OCI-LY7 (cell line): Measurements from ENCODE around the gene NOD1. TPM values are rescaled to one million over a fixed set of nuclear protein-coding genes. Genes with fewer than 3 reads are reported as not detected.

Source experiments
- BruUV-seq: library from RNA; stranded (reverse); fragments of 400-500 nt; replicated peaks from 2 replicates; lab custom pipeline; 2021; lab: Mats Ljungman, UMichigan
- CTCF ChIA-PET: fragments of 300-600 bp; sonication (Branson Sonifier 250); formaldehyde crosslinking; loops from one replicate; lab custom pipeline; 2022; ENCODE audit warnings: antibody characterized with exemption; ENCODE audit not compliant: unreplicated experiment; lab: Charles Lee
- POLR2A ChIA-PET: fragments of 300-600 bp; sonication (Branson Sonifier 250); formaldehyde crosslinking; loops from one replicate; lab custom pipeline; 2022; ENCODE audit warnings: antibody characterized with exemption; lab: Charles Lee
- DNase-seq: peaks from one replicate; pipeline ENCODE4 v3.0.0-alpha.2; 2015; ENCODE audit warnings: low spot score
- H2AFZ ChIP-seq: fragments of 200-600 bp; sonication (generic), shearing (Covaris generic); 2 replicates; pipeline ENCODE4 v1.6.1; 2014; ENCODE audit warnings: mild to moderate bottlenecking, antibody characterized with exemption, low read length, moderate library complexity
- H3K27ac ChIP-seq: fragments of 200-600 bp; sonication (generic); 2 replicates; pipeline ENCODE4 v1.5.1; 2014; ENCODE audit warnings: mixed run types, low read depth, mild to moderate bottlenecking, moderate library complexity, low read length, inconsistent platforms; ENCODE audit not compliant: poor library complexity, severe bottlenecking
- H3K36me3 ChIP-seq: fragments of 200-600 bp; sonication (generic); 2 replicates; pipeline ENCODE4 v1.6.1; 2014; ENCODE audit warnings: mild to moderate bottlenecking, antibody characterized with exemption, low read length, moderate library complexity, mixed read lengths; ENCODE audit not compliant: insufficient read depth
- H3K4me1 ChIP-seq: fragments of 200-600 bp; sonication (generic); 2 replicates; pipeline ENCODE4 v1.5.1; 2014; ENCODE audit warnings: mild to moderate bottlenecking, low read length; ENCODE audit not compliant: insufficient read depth, poor library complexity, severe bottlenecking
- H3K4me2 ChIP-seq: fragments of 200-600 bp; sonication (generic); 2 replicates; pipeline ENCODE4 v1.6.1; 2014; ENCODE audit warnings: mild to moderate bottlenecking, low read length
- H3K4me3 ChIP-seq: fragments of 200-600 bp; sonication (generic); 2 replicates; pipeline ENCODE4 v1.5.1; 2014; ENCODE audit warnings: mild to moderate bottlenecking, low read depth, low read length; ENCODE audit not compliant: poor library complexity, severe bottlenecking
- H3K79me2 ChIP-seq: fragments of 200-600 bp; sonication (generic); 2 replicates; pipeline ENCODE4 v1.6.1; 2016; ENCODE audit warnings: low read depth, mild to moderate bottlenecking, low read length, moderate library complexity, mixed read lengths; ENCODE audit not compliant: insufficient read depth
- H3K9me2 ChIP-seq: fragments of 200-600 bp; sonication (generic); 2 replicates; pipeline ENCODE4 v1.6.1; 2016; ENCODE audit warnings: mild to moderate bottlenecking, low read length, mixed read lengths; ENCODE audit not compliant: insufficient read depth
- H3K9me3 ChIP-seq: fragments of 200-600 bp; sonication (generic); 2 replicates; pipeline ENCODE4 v1.6.1; 2014; ENCODE audit warnings: mild to moderate bottlenecking, mixed run types, low read length, mixed read lengths
- H4K20me1 ChIP-seq: fragments of 200-600 bp; sonication (generic); 2 replicates; pipeline ENCODE4 v1.6.1; 2014; ENCODE audit warnings: mild to moderate bottlenecking, antibody characterized with exemption, low read length, moderate library complexity, mixed read lengths; ENCODE audit not compliant: insufficient read depth
- CTCF ChIP-seq: fragments of 200-600 bp; sonication (generic); conservative IDR thresholded peaks from 2 replicates; pipeline ENCODE4 v1.5.1; 2014; ENCODE audit warnings: mild to moderate bottlenecking, antibody characterized with exemption, low read length, moderate library complexity, mixed read lengths
- EZH2phosphoT487 ChIP-seq: fragments of 200-600 bp; sonication (generic); IDR thresholded peaks from 2 replicates; pipeline ENCODE4 v1.6.1; 2018; ENCODE audit warnings: low read depth, borderline replicate concordance, mild to moderate bottlenecking, mixed run types, antibody characterized with exemption, low read length, moderate library complexity, mixed read lengths
- intact Hi-C: fragments of 100-400 bp; cut with micrococcal nuclease; formaldehyde crosslinking; loops from one replicate; pipeline ENCODE4 v1.10.0; 2022; ENCODE audit not compliant: unreplicated experiment
- total RNA-seq, 2 experiments: library from RNA; depleted of rRNA in 1 of 2; stranded (reverse); fragments of >200 nt in 1 of 2; shearing (Covaris generic) in 1 of 2; gene quantifications; 2 replicates each; pipeline ENCODE4 v1.2.3, GENCODE V29; 2014 to 2022

NOD1 gene
- total RNA-seq, 2 experiments from 2014 or later: 8.4 to 10.3 TPM

DNA sequence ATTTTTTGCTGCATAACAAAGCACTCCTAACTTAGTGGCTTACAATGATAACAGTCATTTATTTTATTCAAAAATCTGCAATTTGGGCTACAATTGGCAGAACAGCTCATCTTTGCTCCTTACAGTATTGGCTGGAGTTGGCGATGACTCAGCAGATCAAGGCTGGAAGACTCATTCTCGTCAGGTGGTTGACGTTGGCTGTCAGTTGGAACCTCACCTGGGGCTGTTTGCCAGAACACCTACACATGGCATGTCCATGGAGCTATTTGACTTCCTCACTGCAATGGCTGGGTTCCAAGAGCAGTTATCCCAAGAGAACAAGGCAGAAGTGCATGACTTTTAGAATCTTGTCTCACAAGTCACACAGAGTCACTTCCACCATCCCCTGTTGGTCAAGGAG lies 75.1 kb downstream of the NOD1 start:
- no peak overlapping the region for H3K27ac ChIP-seq

DNA sequence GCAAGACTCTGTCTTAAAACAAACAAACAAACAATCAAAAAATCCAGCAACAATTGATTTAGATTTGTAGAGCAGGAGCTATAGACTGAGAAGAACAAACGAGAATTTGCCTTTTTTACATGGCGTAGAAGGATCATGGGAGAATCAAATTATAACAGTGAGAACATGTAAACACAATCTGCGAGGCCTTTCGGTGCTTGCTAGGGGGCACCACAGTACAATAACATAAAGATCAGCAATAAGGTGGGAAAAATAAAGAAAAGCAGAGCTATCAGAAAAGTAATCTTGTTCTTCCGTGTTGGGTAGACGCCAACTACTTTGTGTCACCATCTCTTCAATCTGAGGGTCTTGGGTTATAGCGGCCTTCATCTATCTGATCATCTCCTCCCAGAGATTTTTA lies 82.2 kb downstream of the NOD1 start:
- intact Hi-C loops: loop anchor here (1.0 to 5.0 kb wide), 2 partner anchors 51 to 168 kb away; no protein-coding TSS in a partner anchor
- CTCF ChIA-PET: interaction anchor here (0.6 to 1.2 kb wide), 3 partner anchors 15 to 121 kb away, joined by 3 to 5 read pairs (median 3); no protein-coding TSS in a partner anchor
- POLR2A ChIA-PET: interaction anchor here (0.6 to 1.9 kb wide), 7 partner anchors 8 to 211 kb away, joined by 3 to 5 read pairs (median 3); no protein-coding TSS in a partner anchor

More for the DNA sequence above, 75.1 kb downstream of the NOD1 start:
- CTCF ChIA-PET: no interaction called here
- H3K4me2 ChIP-seq: no peak overlapping the region
- intact Hi-C loops: no loop called here
- POLR2A ChIA-PET: no interaction called here
- H3K79me2 ChIP-seq: no peaks in the 10 kb centered on the region
- H3K4me1 ChIP-seq: no peaks in the 10 kb centered on the region
- no peak overlapping the region for H2AFZ ChIP-seq
- peaks cover 5% of the 10 kb centered on the region for H3K36me3 ChIP-seq
- no TSS peak for BruUV-seq
- no peak for TF ChIP-seq EZH2phosphoT487
- H4K20me1 ChIP-seq: no peaks in the 10 kb centered on the region
- no peak overlapping the region for H3K4me3 ChIP-seq
- no peaks in the 10 kb centered on the region for H3K9me2 ChIP-seq
- no peak for DNase-seq
- no peaks in the 10 kb centered on the region for H3K9me3 ChIP-seq

DNA sequence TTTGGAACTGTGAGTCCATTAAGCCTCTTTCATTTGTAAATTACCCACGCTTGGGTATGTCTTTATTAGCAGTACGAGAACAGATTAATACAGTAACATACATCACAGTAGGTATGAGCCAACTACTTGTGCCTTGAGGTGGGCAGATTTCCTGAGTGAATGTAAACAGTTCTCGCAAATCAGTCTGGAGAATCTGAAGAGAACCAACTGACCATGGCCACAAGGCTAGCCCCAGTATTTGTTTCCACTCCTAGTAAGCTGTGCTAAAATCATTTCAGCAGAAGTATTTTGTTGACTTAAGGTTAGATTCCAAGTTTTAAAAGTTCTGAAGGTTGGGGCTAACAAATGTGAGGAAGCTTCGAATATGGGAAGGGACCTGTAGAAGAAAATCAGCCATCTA lies 82.9 kb downstream of the NOD1 start:
- intact Hi-C loops: loop anchor here (1.0 to 5.0 kb wide), 2 partner anchors 52 to 169 kb away; no protein-coding TSS in a partner anchor
- H3K9me2 ChIP-seq: no peaks in the 10 kb centered on the region
- CTCF ChIA-PET: interaction anchor here (0.6 to 1.2 kb wide), 2 partner anchors 16 to 50 kb away, joined by 3 read pairs; no protein-coding TSS in a partner anchor
- no peaks in the 10 kb centered on the region for H3K36me3 ChIP-seq
- H3K4me2 ChIP-seq: no peak overlapping the region
- no peak overlapping the region for H3K4me3 ChIP-seq
- H2AFZ ChIP-seq: no peak overlapping the region
- H3K4me1 ChIP-seq: peaks cover 3% of the 10 kb centered on the region
- H3K9me3 ChIP-seq: no peaks in the 10 kb centered on the region
- no TSS peak for BruUV-seq
- POLR2A ChIA-PET: interaction anchor here (0.9 to 1.9 kb wide), 3 partner anchors 16 to 210 kb away, joined by 3 to 5 read pairs (median 3); no protein-coding TSS in a partner anchor
- TF ChIP-seq CTCF: no peak
- no peak for TF ChIP-seq EZH2phosphoT487
- no peaks in the 10 kb centered on the region for H4K20me1 ChIP-seq
- DNase-seq: no peak
- H3K79me2 ChIP-seq: no peaks in the 10 kb centered on the region
- H3K27ac ChIP-seq: no peak overlapping the region

More for the DNA sequence above, 82.2 kb downstream of the NOD1 start:
- no peak for TF ChIP-seq EZH2phosphoT487
- TF ChIP-seq CTCF: peak; percentile 78
- peaks cover 3% of the 10 kb centered on the region for H3K4me1 ChIP-seq
- H3K9me2 ChIP-seq: no peaks in the 10 kb centered on the region
- no peak overlapping the region for H2AFZ ChIP-seq
- peak; percentile 54 for DNase-seq
- H3K79me2 ChIP-seq: no peaks in the 10 kb centered on the region
- no peak overlapping the region for H3K4me2 ChIP-seq
- no peaks in the 10 kb centered on the region for H4K20me1 ChIP-seq
- H3K4me3 ChIP-seq: no peak overlapping the region
- no peaks in the 10 kb centered on the region for H3K9me3 ChIP-seq
- H3K36me3 ChIP-seq: no peaks in the 10 kb centered on the region
- no peak overlapping the region for H3K27ac ChIP-seq
- no TSS peak for BruUV-seq
